Left cardiac atrium (tissue), 4 donors: ENCODE data around the gene GNPAT. TPM values are rescaled to one million over a fixed set of nuclear protein-coding genes. Genes with fewer than 3 reads are reported as not detected.
A peak's percentile ranks its signal among the peaks of the same experiment; 100 is the strongest.

ENCODE experiments used
- ATAC-seq, 2 donors: fragments of 200-7000 bp; cut with Tn5 transposase; one replicate each; pipeline ENCODE4 v1.9.1; 2020; ENCODE audit warnings: mild to moderate bottlenecking in 2 of 2, moderate library complexity in 2 of 2
- DNase-seq: peaks from one replicate; pipeline ENCODE4 v3.0.0-alpha.2; 2020
- intact Hi-C, 2 donors: fragments of 100-400 bp; cut with DNase I; formaldehyde crosslinking; loops; one replicate each; pipeline versions ENCODE4 v1.14.1 to v1.15.1; 2022 to 2023
- total RNA-seq, 2 donors: library from RNA; stranded (reverse); fragmentation: NEBNext Ultra II Directional; extraction: Animal tissue kit (Norgen Biotek cat#: 25700); gene quantifications; one replicate each; pipeline ENCODE4 v1.2.1, GENCODE V29; 2021
- donor health status: DM: no; HTN: yes; CAD: no.
- donor health status: DM: no; HTN: yes; CAD: no; lungs with severe emphysema.
- donor health status: DM: yes; HTN: yes; CAD: no.
- donor health status: Dilated cardiomyopathy.

GNPAT gene
- total RNA-seq, 2 donors from 2014 or later, result 43.7 to 46.8 TPM

DNA sequence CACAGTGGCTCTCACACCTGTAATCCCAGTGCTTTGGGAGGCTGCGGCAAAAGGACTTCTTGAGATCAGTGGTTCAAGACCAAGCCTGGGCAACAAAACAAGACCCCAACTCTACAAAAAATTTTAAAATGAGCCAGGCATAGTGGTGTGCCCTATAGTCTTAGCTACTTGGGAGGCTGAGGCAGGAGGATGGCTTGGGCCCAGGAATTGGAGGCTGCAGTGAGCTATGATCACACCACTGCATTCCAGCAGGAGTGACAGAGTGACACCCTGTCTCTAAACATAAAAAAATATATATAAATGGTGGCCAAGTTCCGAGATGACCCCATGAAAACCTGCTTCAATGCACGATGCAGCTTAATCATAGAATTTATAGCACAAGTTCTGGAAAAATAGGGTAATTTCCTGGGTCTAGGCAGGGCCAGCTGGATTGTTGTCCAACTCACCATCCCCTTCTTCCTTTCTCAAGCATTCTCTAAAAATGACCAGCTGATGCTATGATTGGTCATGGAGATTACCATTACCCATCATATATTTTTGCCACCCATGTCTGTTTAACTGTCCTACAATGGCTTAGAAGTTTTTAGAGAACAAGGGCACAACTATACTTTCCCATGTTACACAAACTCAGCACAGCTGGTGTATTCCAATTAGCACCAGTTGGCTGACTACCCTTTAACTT is 5.3 kb upstream of the GNPAT start:
- ATAC-seq (no peak), DNase-seq (no peak)
- intact Hi-C loops, result no loop called here

DNA sequence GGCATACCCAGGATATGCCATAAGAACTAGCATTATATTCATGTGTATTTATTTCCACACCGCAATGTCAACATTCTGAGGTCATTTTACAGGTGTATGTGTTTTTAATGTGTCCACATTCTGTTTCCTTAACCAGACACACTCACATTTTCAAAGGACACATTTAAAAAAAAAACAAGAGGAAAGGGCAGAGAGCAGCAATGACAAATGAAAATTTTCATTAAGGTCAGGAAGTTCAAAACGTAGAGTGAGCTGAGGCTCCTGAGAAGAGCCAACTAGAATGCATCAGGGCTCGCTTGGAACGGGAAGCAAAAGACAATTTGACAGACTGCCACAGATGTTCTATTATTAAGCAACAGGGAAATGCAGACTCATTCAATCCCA is 4.8 kb upstream of the GNPAT start:
- intact Hi-C loops, result no loop called here
- no peak for DNase-seq
- ATAC-seq, result no peak

DNA sequence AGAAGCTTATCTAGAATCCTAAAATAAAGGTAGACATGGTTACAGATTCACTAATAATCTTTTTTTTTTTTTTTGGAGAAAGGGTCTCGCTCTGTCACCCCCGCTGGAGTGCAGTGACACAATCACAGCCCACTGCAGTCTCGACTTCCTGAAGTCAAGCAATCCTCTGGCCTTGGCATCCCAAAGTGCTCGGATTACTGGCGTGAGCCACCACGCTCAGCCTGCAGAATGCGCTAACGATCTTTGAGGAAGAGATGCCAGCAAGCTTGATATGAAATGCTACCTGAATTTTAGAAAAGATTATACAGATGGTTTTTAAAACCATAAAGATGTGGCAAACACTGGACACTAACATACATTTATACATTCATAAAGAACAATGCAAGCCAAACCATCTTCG is 4.1 kb upstream of the GNPAT start:
- intact Hi-C loops, result no loop called here

DNA sequence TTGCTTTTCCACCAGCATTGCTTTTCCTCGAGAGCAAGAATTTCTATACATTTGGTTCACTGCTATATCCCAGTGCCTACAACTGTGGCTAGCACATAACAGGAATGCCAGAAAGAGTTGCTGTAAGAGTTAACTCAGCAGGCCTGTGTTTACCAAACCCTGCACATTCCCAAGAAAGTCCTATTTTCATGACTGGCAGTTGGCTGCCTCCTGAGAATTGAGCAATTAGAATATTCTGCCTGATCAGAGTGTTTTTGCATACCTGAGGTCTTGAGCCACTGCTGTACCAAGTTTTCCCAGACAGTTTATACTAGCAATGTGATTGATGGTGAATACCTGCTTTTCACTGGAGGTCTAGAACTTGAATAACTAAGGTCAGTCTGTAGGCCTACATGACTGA is 2.7 kb upstream of the GNPAT start:
- no peak for DNase-seq
- ATAC-seq, result no peak
- intact Hi-C loops, result no loop called here

More for the DNA sequence above, 4.1 kb upstream of the GNPAT start:
- DNase-seq (no peak), ATAC-seq (no peak)

DNA sequence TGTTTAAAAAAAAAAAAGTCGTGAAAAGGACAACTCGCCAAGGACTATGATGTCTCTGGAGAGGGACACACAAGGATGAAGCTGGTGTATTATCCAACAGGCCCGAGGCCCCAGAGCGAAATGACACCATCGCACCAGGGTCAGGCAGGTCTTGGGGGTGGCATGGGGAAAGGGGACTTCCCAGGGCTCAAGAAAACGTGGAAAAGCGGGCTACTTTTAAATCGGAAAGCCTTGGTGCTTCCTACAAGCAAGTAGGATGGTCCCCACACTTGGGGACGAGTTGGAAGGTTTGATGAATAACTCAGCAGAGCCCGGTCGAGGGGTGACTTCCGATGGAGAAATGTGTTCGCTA is 505 bp upstream of the GNPAT start:
- DNase-seq (no peak), ATAC-seq (peak; percentile 7 to 9)
- intact Hi-C loops, result no loop called here

DNA sequence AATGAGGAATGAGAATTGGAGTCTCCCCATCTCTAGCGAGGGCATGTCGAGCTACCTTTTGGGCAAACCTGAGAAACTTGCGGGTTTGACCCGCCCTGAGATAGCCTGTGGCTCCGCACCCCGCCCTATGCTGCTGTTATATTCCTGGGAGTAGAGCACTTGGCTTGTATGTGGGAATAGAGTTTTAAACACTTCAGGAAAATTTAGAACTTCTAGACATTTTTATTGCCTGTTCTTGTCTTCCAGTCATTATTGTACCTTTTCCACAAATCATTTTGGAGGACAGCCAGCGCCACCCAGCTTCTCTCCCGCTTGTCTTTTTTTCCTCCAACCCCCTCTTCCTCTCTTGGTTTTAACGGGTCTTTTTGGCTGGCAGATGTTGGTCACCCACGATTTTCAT is 738 bp downstream of the GNPAT start:
- DNase-seq, result no peak
- intact Hi-C loops, result no loop called here
- peak; percentile 23 to 62 for ATAC-seq

DNA sequence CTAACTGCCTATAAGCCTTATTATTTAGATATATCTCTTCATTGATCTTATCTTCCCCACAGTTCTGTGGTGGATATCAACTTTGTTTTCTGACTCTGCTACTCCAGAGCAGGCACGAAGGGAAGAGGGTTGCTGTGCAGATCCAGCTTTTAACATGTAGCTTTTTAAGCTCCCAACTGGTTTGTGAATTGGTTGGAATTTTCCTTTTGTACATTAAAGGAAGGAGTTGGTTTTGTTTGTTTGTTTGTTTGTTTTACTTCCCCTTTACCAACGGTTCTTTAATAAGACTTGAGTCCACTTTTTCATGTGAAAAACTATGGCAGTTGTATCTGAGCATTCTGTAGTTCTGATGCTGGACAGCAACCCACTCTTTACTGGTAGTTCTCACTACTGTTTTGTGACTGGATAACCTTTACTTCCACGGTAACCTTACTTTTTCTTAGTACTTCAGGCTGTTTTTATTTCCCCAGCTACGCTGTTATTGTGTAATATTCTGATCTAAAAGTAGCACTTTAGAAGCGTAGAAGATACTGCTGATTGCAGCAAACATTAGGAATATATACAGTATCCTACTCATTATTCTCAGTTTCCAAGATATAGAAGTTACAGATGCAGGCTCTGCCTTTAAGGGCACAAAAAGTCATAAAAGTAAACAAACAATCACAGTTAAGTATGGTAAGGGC is 1.6 kb downstream of the GNPAT start:
- no peak for DNase-seq
- intact Hi-C loops, result no loop called here

DNA sequence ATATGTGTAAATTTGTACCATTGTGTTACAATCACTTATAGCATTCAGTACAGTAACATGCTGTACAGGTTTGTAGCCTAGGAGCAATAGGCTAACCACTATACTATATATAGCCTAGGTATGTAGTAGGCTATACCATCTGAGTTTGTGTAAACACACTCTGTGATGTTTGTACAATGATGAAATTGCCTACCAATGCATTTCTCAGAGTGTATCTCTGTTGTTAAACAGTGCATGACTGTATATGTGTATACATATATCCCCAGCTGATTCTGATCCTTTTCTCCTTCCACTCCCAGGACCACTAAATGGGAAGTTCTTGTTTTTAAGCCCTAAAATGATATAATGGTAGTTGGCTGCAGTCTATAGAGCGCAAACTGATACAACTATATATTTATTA is 7.8 kb downstream of the GNPAT start:
- DNase-seq, result no peak
- intact Hi-C loops, result no loop called here
- ATAC-seq, result no peak

More for the DNA sequence above, 1.6 kb downstream of the GNPAT start:
- ATAC-seq, result no peak

DNA sequence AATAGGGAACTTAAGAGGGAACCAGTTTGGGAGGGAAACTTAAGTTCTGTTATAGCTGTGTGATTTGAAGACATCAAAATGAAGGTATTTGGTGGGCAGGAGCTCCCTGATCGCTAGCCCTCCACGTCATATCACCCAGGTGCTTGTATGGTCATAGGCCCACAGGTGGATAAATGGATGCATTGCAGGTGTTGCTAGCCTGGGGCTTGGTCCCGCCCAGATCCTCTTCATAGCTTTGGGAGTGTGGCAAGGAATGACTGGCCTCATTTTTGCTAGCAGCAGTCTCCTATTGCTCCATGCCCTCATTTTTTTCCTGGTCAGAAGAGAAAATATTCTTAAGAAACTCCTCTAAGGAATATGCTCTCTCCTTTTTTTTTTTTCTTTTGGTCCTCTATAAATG is 11.3 kb downstream of the GNPAT start:
- ATAC-seq (no peak), DNase-seq (no peak)
- intact Hi-C loops, result no loop called here

DNA sequence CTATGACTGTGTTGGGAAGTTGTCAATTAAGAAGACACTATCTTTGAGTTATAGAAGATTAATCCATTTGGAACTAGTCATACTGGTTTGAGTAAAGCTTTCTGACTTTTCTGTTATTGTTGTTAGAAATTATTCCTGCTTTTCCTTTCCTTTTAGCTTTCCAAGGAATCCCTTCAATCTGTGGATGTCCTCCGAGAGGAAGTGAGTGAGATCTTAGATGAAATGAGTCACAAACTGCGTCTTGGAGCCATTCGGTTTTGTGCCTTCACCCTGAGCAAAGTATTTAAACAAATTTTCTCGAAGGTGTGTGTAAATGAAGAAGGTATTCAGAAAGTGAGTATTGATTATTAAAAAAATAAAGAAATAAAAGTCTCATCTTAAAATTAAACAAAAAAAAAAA is 19.3 kb downstream of the GNPAT start:
- no peak for ATAC-seq
- intact Hi-C loops, result no loop called here
- DNase-seq, result no peak

DNA sequence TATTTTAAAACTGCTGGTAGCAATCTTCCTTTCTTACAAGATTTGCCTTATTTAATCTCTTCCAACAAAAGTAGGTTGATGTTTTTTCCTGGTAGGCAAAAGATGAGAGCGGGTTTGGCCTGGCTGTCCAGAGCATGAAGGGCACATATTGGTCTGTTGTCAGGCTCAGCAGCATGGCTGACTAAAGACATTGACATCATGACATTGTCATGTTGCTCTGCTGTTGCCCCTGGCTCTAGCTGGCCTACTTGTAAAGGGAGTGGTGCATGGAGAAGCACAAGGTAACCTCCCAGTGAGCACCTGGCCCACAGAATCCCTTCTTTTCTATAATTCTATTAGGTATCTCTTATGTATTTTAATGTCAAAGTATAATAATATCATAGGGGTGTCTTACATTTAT is 23.6 kb downstream of the GNPAT start:
- DNase-seq (no peak), ATAC-seq (no peak)
- intact Hi-C loops, result no loop called here

DNA sequence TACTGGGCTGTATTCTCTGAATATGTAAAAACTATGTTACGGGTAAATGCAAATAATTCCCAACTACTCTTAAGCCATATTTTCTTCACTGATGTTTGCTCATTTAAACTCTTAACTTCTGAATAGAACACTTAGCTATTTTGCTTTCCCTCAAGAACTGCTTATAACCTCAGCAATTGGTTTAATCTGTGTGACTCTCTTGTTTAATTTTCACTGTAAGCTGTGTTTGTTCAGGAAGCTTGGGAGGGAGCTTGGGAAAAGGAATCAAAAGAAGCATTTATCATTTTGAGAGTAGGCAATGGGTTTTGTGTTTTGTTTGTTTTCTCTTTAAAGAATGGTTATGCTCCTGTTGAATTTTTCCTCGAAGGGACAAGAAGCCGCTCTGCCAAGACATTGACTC is 24.4 kb downstream of the GNPAT start:
- no peak for DNase-seq
- no peak for ATAC-seq
- intact Hi-C loops, result no loop called here

DNA sequence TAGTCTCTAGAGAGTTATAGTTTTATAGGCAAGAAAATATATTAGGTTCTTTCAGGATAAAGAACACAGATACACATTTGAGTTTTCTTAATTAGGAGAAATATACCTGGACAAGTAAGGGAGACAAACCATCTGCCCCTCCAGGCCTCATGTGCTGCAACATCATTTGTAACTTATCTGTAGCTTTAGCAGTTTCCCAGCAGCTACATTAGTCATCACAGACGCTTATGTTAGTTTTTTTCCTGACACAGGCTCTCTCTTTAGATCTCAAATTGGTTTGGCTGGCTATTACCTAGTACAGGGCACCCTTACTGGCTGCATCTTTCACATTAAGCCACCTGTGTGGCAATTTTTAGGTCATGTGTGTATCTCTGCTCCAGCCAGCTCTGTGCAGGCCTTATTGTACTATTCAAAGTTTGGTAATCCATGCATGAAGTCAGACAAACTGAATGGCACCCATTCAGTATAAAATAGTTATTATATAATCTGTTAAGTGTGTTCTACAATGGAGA is 25.9 kb downstream of the GNPAT start:
- ATAC-seq (no peak), DNase-seq (no peak)
- intact Hi-C loops, result no loop called here

DNA sequence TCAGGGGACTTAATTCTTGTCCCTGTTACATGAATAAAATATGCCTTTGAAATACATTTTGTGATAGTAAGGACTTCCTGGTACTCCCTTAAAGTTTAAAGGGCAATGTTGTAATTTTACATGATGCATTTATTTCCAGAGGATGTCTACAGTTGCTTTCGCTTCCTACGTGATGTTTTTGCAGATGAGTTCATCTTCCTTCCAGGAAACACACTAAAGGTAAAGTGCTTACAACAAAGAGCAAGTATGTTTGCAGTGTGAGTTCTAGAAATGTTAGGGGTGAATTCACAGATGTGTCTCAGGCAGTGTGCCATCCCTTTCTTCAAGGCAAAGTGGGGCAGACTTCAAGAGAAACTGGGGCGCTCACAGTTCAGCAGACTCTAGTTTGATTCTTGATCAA is 31.2 kb downstream of the GNPAT start:
- ATAC-seq (no peak), DNase-seq (no peak)
- intact Hi-C loops, result loop anchor here in 1 of 2 donors (5.0 kb wide), 1 partner anchor 65 kb away; the partner anchor contains the start of genes EXOC8 and SPRTN

DNA sequence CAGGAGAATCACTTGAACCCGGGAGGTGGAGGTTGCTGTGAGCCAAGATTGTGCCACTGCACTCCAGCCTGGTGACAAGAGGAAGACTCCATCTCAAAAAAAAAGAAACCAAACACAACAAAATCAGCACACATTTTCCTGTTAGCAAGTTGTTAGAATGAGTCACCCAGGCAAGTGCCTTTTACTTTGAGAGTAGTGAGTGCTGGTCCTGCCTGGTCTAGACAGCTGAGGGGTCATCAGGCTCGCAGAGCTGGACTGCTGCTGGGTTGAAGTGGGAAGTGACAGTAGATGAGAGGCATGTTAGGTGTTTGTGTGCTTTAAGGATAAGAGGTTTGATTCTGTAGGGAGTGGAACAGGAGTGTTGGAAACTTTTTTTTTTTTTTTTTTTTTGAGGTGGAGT is 31.9 kb downstream of the GNPAT start:
- peak in 1 of 2 donors; percentile 80 for ATAC-seq
- no peak for DNase-seq
- intact Hi-C loops, result loop anchor here in 1 of 2 donors (5.0 kb wide), 1 partner anchor 64 kb away; the partner anchor contains the start of genes EXOC8 and SPRTN

DNA sequence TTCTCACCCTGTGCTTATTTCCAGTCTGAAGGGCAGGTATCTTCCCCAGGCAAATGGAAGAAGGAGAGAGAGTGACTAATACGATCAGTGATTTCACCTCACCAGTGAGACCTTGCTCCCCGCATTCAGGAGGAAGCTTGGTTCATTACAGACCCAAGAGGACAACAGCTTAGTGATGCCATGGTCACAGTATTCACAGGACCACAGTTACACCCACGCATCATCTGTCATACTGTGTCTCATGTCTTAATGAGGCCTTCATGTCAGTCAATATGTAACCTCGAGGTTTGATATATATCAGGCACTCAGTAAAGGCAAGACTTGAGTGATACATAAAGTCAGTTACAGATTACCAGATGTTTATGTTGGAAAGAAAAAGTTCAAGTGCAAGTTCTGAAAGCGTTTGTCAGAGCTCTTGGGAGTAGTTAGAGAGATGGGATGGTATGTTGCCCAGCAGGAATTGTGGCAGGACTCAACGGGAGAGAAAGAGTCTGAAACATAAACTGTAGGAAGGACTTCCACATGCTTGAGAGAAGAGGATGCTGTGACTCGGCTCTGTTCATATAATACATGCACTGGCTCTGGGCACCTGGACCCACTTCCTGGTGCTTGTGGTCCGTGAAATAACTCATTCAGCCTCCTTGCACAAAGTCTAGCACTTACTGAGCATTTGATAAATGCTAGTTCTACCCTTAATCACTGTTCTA is 33.3 kb downstream of the GNPAT start:
- intact Hi-C loops, result loop anchor here in 1 of 2 donors (5.0 kb wide), 1 partner anchor 63 kb away; the partner anchor contains the start of genes EXOC8 and SPRTN
- ATAC-seq, result no peak
- DNase-seq, result no peak

DNA sequence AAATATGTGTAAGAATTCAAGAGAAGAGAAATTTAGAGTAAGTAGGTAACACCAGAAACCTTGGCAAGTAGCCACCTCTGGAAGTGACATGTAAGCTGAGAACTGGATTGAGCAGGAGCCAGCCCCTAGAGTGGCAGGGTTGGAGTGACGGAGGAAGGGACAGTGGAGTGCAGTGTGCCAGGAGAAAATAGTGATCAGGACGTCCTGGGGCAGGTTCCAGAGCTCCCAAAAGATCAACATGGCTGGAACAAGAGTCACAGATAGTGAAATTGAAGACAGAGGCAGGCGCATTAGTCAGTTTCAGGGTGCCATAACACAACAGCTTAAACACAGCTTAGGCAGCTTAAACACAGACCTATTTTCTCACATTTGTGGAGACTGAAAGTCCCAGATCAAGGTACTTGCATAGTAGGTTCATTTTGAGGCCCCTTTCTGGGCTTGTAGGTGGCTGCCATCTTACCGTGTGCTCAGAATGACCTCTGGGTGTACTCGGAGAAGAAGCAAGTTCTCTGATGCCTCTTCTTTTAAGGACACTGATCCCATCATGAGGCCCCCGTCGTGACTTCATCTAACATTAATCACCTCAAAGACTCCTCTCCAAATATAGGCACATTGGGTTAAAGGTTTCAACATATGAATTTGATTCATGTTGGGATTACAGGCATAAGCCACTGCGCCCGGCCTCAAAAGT is 37.2 kb downstream of the GNPAT start:
- intact Hi-C loops, result no loop called here
- peak; percentile 95 to 96 for ATAC-seq
- peak; percentile 70 for DNase-seq

DNA sequence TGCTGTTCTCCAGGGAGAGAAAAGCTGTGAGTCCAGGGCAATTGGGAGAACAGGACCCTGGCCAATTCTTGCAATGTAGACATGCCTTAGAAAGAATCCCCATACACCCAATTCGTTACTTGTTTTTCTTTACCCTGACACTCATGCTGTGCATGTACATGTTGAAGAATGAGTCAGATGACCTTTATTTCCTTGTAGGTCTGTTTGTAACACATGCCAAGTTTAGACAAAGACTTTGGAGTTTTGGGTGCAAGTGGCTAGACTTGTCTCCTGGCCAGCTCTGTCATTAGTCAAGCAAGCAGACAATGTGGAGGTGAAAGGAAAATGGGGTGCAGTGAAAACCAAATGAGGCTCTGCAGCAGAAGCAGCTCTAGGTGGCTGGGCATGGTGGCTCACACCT is 38.1 kb downstream of the GNPAT start:
- DNase-seq (no peak), ATAC-seq (no peak)
- intact Hi-C loops, result no loop called here

DNA sequence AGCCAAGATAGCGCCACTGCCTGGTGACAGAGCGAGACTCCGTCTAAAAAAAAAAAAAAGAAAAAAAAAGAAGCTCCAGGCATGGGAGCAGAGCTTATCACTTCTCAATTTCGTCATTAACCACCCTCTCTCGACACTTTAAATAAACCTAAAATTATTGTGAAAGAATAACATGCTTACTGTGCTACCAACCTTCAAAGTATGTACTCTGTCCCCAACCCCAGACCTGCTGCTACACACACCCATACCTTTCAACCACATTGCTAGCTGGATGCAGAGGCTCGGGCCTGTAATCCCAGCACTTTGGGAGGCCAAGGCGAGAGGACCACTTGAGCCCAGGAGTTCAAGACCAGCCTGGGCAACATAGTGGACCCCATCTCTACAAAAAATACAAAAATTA is 38.7 kb downstream of the GNPAT start:
- intact Hi-C loops, result no loop called here
- ATAC-seq, result no peak

DNA sequence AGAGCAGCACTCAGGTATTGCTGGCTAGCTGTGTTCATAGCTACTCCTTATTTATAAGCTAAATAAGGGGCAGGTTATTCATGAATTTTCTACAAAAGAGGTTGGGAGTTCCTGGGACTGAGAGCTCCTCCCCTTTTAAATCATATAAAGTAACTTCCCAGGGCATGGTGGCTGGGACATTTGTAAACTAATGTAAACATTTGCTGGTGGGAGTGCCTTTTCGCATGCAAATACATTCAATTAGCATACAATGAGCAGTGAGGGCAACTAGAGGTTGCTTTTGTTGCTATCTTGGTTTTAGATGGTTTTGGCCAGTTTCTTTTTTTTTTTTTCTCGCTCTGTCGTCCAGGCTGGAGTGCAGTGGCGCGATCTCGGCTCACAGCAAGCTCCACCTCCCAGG is 43.4 kb downstream of the GNPAT start:
- ATAC-seq (no peak), DNase-seq (no peak)
- intact Hi-C loops, result no loop called here

More for the DNA sequence above, 38.7 kb downstream of the GNPAT start:
- no peak for DNase-seq
